ENCODE results near the gene CTAG2. TPM values are rescaled to one million over a fixed set of nuclear protein-coding genes. Genes with fewer than 3 reads are reported as not detected.

CTAG2 gene
- polyA plus RNA-seq, 5 donors = not detected

Other genes with a start within 250 kb of the CTAG2 start
- 10 to 100 TPM in 4 of 5 donors, 1 to 10 TPM in 1; 9.3 to 12.4 (median 10.5) TPM for gene DNASE1L1, start 244.3 kb downstream of the CTAG2 start, polyA plus RNA-seq (ENCODE audit: insufficient read depth in 1 of 5, insufficient read length in 5 of 5, low replicate concordance in 1 of 5)
- 10 to 100 TPM; 31.1 to 44.8 (median 37.6) TPM for gene TAFAZZIN, start 242.0 kb downstream of the CTAG2 start, polyA plus RNA-seq (ENCODE audit: insufficient read depth in 1 of 5, insufficient read length in 5 of 5, low replicate concordance in 1 of 5)
- 100 to 1,000 TPM in 2 of 5 donors, 10 to 100 TPM in 3; 79.5 to 109 (median 96.3) TPM for gene ATP6AP1, start 224.9 kb downstream of the CTAG2 start, polyA plus RNA-seq (ENCODE audit: insufficient read depth in 1 of 5, insufficient read length in 5 of 5, low replicate concordance in 1 of 5)
- 100 to 1,000 TPM; 108 to 164 (median 142) TPM for gene GDI1, start 216.4 kb downstream of the CTAG2 start, polyA plus RNA-seq (ENCODE audit: insufficient read depth in 1 of 5, insufficient read length in 5 of 5, low replicate concordance in 1 of 5)
- 10 to 100 TPM; 37.0 to 58.6 (median 48.1) TPM for gene FAM50A, start 209.4 kb downstream of the CTAG2 start, polyA plus RNA-seq (ENCODE audit: insufficient read depth in 1 of 5, insufficient read length in 5 of 5, low replicate concordance in 1 of 5)
- gene PLXNA3, start 195.3 kb downstream of the CTAG2 start, polyA plus RNA-seq (ENCODE audit: insufficient read depth in 1 of 5, insufficient read length in 5 of 5, low replicate concordance in 1 of 5) = 10 to 100 TPM; 54.4 to 79.2 (median 63.2) TPM
- 10 to 100 TPM; 12.4 to 33.4 (median 17.1) TPM for gene LAGE3, start 174.3 kb downstream of the CTAG2 start, polyA plus RNA-seq (ENCODE audit: insufficient read depth in 1 of 5, insufficient read length in 5 of 5, low replicate concordance in 1 of 5)
- gene UBL4A, start 167.0 kb downstream of the CTAG2 start, polyA plus RNA-seq (ENCODE audit: insufficient read depth in 1 of 5, insufficient read length in 5 of 5, low replicate concordance in 1 of 5) = 10 to 100 TPM; 22.6 to 38.0 (median 28.8) TPM
- gene SLC10A3, start 162.9 kb downstream of the CTAG2 start, polyA plus RNA-seq (ENCODE audit: insufficient read depth in 1 of 5, insufficient read length in 5 of 5, low replicate concordance in 1 of 5) = 10 to 100 TPM; 13.6 to 24.7 (median 16.8) TPM
- gene FAM3A, start 137.3 kb downstream of the CTAG2 start, polyA plus RNA-seq (ENCODE audit: insufficient read depth in 1 of 5, insufficient read length in 5 of 5, low replicate concordance in 1 of 5) = 10 to 100 TPM; 24.9 to 49.3 (median 35.7) TPM
- 10 to 100 TPM; 30.3 to 49.3 (median 39.8) TPM for gene G6PD, start 106.7 kb downstream of the CTAG2 start, polyA plus RNA-seq (ENCODE audit: insufficient read depth in 1 of 5, insufficient read length in 5 of 5, low replicate concordance in 1 of 5)
- 10 to 100 TPM; 14.0 to 18.5 (median 16.7) TPM for gene IKBKG, start 106.0 kb downstream of the CTAG2 start, polyA plus RNA-seq (ENCODE audit: insufficient read depth in 1 of 5, insufficient read length in 5 of 5, low replicate concordance in 1 of 5)
- not detected for gene CTAG1A, start 68.4 kb downstream of the CTAG2 start, polyA plus RNA-seq (ENCODE audit: insufficient read depth in 1 of 5, insufficient read length in 5 of 5, low replicate concordance in 1 of 5)
- not detected for gene CTAG1B, start 34.3 kb downstream of the CTAG2 start, polyA plus RNA-seq (ENCODE audit: insufficient read depth in 1 of 5, insufficient read length in 5 of 5, low replicate concordance in 1 of 5)
- gene GAB3, start 97.5 kb upstream of the CTAG2 start, polyA plus RNA-seq (ENCODE audit: insufficient read depth in 1 of 5, insufficient read length in 5 of 5, low replicate concordance in 1 of 5) = 1 to 10 TPM; 6.8 to 8.4 (median 8.3) TPM
- 10 to 100 TPM; 53.5 to 67.6 (median 61.4) TPM for gene DKC1, start 109.3 kb upstream of the CTAG2 start, polyA plus RNA-seq (ENCODE audit: insufficient read depth in 1 of 5, insufficient read length in 5 of 5, low replicate concordance in 1 of 5)
- gene MPP1, start 151.9 kb upstream of the CTAG2 start, polyA plus RNA-seq (ENCODE audit: insufficient read depth in 1 of 5, insufficient read length in 5 of 5, low replicate concordance in 1 of 5) = 10 to 100 TPM; 37.6 to 48.0 (median 45.5) TPM
- gene SMIM9, start 181.1 kb upstream of the CTAG2 start, polyA plus RNA-seq (ENCODE audit: insufficient read depth in 1 of 5, insufficient read length in 5 of 5, low replicate concordance in 1 of 5) = not detected
- gene F8A1, start 232.8 kb upstream of the CTAG2 start, polyA plus RNA-seq (ENCODE audit: insufficient read depth in 1 of 5, insufficient read length in 5 of 5, low replicate concordance in 1 of 5) = 10 to 100 TPM in 4 of 5 donors, 1 to 10 TPM in 1; 9.3 to 22.4 (median 15.7) TPM

All from right lung (tissue), 5 donors.